Activated CD8-positive, alpha-beta memory T cell treated with anti-CD3 and anti-CD28 coated beads, Interleukin-2, amount 50 U/mL, for 1 hour (primary cell): ENCODE data around the gene PRTN3.
"Not testable (repeated sequence)": the region's sequence is repeated elsewhere in the genome, so short reads cannot be mapped to it uniquely, and the experiment has no call there.

ENCODE experiments used
- DNase-seq: peaks from one replicate; pipeline ENCODE4 v3.0.0-alpha.2; 2020; ENCODE audit errors: extremely low read depth

PRTN3 gene

DNA sequence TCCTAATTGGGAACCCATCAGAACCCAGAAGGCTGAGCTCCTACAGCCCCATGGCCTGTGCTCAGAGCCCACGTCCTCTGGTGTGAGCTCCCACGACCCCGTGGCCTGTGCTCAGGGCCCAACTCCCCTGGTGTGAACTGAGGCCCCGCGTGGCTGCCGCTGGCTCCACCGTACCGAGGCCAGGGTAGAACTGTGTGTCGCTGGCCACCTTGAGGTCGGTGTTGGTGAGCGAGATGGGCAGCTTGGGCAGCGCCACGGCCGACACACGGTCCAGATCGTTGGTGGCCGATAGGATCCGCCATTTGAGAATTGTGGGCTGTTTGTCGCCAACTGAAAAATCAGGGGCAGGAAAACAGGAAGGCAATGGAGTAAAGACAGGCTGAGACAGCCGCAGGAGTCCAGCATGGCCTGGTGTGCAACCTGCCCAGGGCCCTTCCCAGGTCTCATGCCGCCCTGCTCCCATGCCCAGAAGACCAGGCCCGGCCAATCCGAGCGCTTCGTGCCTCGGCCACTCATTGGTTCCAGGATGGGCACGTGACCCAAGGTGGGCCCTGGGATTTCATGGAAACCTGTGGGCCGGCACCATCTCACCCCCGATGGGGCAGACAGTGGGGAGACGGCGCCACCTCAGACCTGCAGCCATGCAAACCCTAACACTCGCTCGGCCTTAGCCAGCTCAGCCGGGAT, 40.7 kb downstream of the PRTN3 start:
- no peak for DNase-seq

DNA sequence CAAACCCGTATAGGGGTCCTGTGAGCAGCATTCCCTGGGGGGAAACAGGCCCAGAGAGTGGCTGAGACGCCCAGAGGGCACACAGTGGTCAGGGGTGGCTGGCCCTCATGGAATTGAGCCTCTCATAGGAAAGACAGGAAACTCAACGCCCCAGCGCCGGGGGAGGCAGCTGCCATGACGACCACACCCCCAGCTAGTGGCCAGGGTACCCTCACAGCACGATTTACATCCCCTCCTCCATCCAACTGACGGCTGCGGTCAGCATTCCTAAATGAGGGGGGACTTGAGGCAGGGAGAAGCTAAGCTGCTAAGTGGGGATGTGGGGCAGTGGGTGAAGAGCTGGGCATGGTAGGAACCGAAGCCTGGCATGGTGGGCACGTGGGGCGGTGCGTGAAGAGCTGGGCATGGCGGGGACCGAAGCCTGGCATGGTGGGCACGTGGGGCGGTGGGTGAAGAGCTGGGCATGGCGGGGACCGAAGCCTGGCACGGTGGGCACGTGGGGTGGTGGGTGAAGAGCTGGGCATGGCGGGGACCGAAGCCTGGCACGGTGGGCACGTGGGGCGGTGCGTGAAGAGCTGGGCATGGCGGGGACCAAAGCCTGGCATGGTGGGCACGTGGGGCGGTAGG, 42.2 kb downstream of the PRTN3 start:
- DNase-seq: no peak

DNA sequence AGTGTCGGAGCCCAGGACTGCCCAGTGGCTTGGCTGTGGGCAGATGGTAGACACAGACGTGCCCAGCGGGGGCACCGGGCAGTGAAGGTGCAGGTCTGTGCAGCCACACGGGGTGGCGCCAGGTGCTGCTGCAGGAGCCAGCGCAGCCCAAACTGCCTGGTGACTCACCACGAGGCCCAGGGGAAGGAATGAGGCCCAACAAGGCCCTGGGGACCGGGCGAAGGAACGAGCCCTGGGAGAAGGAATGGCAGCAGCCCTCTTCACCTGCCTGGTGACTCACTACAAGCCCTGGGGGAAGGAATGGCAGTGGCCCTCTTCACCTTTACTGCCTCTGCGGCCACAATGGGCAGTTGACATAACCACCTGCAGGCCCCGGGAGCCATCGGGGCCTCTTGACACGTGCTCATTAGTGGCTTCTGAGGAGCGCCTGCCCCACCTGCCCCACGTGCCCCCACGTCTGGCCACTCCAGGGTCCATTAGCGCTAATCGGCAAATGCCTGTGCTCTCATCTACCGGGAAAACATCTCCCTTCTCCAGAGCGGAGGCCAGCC, 42.9 kb downstream of the PRTN3 start:
- DNase-seq: no peak

DNA sequence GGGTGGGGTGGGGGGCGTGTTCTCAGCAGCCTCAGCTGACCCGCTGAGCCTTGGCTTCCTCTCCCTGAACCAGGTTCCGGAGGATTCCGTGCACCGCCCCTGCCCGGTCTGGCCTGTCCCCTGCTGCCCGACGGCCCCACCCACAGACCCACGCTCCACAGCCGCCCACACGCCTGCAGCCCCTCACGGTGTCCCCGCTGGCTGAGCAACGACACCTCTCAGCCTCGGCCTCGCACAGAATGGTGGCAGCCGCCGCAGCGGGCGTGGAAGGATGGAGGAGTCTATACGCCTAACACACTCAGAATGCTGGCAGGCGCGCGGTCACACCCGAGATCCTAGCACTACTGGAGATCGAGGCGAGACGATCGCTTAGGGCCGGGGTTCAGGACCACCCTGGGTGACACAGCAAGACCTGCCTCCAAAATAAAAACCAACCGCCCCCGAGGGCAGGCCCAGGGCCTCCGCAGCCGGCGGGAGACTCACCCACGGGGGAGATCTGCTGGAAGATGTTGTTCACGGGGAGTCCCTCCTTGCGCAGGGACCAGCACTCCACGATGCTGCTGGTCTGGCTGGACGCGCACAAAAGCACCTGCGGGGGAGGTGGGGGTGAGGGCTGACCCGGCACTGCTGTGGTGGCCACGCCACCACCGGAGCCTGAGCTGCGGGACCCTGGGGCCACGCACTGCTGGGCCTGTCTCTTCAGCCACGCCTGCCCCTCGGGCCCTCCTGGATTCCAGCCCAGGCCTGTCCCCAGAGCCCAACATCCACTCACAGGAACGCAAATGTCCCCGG, 43.8 kb downstream of the PRTN3 start:
- DNase-seq: no peak

DNA sequence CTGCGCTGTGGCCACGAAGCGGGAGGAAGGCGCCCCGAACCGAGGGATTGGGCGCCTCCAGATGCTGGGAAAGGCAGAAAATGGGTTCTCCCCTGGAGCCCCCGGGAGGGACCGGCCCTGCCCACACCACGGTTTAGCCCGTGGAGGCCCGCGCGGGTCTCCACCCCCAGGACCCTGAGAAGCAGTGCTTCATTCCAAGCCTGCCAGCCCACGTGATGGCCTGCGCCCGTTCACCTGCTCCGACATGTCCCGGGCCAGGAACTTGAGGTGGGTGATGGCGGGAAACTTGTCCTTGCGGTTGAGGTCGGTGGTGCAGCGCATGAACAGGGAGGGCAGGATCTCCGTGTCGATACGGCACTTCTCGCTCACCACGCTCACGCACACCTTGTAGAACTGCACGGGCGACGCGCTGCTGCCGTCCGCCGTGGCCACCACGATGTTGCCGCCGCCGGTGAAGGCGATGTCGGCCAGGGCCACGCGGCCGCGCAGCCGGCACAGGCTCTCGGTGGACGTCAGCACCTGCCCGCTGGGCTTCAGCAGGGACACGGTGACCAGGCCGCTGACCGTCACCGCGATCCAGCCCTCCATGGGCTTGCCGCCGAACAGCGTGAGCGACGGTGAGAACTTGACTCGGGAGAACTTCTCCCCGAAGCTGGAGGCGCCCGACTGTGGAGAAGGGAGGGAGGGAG, 44.9 kb downstream of the PRTN3 start:
- no peak for DNase-seq

DNA sequence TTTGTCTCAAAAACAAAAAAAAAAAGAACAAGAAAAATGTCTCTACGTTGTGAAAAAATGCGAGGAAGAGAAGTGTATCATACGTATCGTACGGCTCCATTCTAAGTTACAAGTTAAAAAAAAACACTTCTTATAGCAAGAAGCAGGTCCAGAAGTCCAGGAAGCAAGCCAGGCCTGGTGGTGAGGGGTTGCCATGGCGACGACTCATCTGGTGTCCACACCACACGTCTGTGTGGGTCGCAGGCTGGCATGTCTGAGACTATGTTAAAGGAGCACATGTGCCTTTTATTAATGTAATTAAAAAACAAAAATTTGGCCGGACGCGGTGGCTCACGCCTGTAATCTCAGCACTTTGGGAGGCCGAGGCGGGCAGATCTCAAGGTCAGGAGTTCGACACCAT, 46.3 kb downstream of the PRTN3 start:
- DNase-seq: no peak

DNA sequence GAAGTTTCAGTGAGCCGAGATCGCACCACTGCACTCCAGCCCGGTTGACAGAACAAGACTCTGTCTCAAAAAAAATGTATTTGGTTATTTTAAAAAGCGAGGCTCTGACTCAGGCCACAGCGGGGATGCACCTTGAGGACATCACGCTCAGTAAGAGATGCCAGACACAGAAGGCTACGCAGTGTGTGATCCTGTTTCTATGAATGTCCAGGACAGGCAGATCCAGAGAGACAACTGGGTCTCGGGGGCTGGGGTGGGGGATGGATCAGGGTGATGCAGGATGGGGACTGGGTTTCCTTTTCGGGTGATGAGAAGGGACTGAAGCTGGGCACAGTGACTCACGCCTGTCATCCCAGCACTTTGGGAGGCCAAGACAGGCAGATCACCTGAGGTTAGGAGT, 46.8 kb downstream of the PRTN3 start:
- no peak for DNase-seq

DNA sequence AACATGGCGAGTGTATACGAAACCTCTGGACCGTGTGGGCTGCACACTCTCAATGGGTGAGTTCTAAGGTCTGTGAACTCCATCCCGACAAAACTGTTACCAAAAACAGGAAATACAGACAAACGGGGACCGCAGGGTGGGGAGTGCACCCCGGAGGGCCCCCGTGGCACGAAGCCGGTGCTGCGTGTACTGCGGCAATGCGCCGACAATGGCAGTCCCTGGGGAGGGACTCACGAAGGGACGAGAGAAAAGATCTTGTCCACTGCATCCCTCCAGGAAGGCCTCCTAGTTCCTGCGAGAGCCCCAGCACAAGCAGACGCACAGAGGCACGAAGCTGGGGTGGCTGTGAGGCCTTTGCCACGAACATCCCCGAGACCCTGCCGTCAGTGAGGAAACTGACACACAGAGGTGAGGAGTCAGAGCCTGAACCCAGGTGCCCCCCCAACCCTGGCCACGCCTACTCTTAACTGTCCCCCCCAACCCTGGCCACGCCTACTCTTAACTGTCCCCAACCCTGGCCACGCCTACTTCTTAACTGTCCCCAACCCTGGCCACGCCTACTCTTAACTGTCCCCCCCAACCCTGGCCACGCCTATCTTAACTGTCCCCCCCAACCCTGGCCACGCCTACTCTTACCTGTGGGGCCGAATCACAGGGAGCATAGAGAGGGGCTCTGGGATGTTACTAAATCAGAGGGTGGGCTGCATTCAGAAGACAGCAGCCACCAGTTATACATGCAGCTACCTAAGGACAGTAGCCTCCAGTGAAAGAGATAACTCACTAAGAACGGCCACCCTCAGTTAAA, 48.0 kb downstream of the PRTN3 start:
- DNase-seq: peak; percentile 22

DNA sequence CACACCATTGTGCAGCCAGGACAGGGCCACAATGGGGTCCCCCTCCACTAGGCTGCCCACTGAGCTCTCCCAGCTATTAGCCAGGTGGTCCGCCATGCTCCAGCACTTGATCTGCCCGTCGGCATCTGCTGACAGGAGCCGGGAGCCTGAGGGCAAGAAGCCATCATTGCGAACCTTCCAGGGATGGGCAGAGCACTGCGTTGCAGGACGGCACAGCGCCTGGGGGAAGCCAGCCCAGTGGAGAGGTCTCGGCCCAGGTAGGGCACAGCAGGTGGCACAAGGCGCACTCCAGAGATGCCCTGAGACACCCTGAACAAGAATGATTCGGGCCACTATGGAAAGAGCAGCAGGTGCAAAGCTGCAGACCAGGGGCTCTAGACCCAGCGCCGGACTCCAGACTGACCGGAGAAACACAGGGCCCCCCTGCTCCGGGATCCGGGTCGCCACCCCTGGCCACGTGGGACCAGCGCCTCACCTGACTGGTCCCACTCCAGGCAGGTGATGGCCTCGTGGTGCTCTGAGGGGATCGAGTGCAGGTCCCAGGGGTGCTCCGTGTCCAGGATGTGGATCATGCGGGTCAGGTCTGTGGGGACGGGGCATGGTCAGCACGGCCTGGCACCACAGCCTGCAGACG, 49.0 kb downstream of the PRTN3 start:
- DNase-seq: no peak

DNA sequence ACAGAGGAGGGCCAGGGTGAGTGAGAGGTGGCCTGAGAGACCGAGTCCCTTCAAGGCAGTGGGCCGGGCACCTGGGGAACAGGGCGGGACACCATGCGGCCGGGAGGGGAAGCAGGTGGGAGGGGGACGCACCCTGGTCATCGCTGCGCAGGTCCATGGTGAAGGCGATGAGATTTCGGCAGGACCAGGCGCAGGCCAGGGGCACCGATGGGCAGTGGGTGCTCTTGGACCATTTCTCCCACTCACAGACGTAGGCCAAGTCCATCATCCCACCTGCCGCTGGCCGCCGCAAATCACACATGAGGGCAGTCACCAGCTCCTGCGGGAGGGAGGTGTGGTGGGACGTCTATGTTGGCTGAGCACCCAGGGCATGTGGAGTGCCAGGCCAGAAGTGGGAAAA, 50.0 kb downstream of the PRTN3 start:
- no peak for DNase-seq

DNA sequence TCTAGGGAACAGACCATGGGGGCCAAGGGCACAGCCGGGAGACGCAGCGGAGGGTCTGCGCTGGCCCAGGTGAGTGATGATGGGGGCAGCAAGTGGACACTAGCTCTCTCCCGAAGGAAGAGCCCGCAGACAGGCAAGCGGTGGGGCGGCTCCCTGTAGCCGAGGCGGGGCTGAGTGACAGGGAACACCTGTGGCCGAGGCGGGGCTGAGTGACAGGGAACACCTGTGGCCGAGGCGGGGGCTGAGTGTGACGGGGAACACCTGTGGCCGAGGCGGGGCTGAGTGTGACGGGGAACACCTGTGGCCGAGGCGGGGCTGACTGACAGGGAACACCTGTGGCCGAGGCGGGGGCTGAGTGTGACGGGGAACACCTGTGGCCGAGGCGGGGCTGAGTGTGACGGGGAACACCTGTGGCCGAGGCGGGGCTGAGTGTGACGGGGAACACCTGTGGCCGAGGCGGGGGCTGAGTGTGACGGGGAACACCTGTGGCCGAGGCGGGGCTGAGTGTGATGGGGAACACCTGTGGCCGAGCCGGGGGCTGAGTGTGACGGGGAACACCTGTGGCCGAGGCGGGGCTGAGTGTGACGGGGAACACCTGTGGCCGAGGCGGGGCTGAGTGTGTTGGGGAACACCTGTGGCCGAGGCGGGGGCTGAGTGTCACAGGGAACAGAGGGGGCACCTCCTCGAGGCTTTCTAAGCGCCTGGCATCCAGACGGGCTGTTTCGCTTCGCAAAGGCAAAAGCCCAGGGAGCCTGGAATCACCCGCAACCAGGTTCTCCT, 50.8 kb downstream of the PRTN3 start:
- not testable (repeated sequence) for DNase-seq

DNA sequence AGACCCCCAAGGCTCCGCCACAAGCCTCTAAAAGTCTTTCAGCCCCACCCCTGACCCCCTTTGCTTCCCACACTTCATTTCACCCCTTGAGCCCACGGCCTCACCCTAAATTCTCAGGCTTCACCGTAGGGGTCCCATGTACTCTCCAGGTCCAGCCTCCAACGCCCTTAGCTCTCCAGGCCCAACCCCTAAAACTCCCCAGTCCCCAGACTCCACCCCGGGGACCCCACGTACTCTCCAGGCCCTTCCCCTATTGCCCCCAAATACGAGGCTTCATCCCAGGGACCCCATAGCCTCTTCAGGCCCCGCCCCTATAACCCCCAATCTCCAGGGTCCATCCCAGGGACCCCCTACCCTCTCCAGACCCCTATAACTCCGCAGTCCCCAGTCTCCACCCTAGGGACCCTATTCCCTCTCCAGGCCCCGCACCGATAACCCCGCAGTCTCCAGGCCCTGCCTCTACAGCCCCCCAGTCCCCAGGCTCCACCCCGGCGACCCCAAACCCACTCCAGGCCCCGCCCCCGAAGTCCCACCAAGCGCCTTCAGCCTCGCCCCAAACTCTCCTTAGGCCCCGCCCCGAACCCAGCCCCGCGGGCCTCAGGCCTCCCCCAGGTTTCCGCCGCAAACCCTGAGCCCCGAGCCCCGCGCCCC, 51.6 kb downstream of the PRTN3 start:
- DNase-seq: no peak

DNA sequence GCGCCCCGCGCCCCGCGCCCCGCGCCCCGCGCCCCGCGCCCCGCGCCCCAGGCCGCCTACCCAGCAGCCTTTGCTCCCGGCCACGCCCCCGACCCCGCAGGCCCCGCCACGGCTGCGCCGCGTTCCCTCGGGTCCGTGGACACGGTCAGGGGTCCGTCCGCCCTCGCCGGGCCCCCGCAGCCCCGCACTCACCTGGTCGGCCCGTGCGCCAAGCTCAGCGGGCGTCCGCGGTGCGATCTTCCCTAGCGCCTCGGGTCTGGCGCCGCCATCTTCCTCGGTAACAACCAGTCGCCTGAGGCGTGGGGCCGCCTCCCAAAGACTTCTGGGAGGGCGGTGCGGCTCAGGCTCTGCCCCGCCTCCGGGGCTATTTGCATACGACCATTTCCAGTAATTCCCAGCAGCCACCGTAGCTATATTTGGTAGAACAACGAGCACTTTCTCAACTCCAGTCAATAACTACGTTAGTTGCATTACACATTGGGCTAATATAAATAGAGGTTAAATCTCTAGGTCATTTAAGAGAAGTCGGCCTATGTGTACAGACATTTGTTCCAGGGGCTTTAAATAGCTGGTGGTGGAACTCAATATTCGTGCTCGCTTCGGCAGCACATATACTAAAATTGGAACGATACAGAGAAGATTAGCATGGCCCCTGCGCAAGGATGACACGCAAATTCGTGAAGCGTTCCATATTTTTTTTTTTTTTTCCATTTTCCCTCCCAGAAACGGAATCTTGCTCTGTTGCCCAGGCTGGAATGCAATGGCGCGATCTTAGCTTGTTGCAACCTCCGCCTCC, 52.3 kb downstream of the PRTN3 start, which contains the start of the genes MED16 and RNU6-9:
Gene MED16 (minus strand): TSS at position 294 of the 796 bp plus-strand sequence. CDS start 2,056 bp downstream, outside the sequence.
Gene RNU6-9 (plus strand): TSS at position 591 of the 796 bp plus-strand sequence.
- DNase-seq: peak; percentile 77

DNA sequence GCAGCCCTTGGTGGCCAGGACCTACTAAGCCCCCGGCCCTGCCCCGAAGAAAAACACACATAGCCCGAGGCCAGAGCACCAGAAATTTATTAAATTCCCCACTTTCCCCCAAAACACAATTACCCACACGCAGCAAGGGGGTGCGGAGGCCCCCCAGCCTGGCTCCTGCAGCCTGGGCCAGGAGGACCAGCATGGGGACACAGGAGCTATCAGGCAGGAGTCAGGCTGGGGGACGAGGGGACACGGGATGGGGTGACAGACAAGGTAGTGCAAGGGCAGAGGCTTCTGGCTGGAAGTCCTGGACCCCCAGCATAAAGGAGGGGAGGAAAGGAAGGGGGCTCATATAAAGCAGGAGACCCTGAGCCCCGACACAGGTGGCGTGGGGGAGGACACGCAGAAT, 55.6 kb downstream of the PRTN3 start:
- no peak for DNase-seq

DNA sequence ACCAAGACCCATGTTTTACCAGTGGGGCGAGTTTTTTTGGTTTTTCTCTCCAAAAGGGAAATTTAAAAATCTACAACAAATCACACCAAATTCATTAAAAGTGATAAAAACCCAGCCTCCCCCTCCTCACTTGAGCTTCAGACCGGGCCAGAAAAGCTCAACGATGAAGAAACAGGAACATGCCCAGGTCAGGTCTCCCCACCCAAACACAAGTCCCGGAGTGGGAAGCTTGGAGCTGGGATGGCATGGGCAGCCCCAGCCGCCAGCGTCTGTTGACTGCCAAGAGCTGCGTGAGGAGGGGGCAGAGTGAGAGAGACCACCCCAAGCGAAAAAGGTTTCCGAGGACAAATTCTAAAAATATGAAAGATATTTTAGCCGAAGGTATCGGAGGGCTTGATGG, 56.2 kb downstream of the PRTN3 start:
- DNase-seq: no peak

DNA sequence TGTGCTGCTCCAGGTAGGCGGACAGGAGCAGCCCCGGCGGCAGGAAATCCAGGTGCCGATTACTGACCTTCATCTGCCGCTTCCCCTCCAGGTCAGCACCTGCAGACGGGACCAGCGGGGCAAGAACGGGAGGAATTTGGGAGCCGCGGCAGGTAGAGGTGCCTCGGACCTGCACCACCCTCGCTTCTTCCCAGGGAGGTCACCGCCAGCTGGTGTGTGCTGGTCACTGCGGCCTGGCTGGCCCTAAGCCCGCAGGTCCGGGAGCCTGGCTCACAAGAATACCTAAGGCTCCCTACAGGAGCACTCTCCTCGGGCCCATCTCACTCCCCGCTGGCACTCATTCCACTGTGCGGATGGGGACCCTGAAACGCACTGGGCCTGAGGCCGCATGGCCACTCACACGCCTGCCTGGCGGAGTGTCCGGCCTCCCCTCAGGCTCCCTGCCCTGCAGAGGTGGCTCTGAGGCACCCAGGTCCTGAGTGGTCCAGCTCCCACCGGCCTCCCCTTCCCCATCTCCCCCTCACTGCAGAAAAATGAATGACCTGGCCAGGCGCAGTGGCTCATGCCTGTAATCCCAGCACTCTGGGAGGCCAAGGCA, 56.7 kb downstream of the PRTN3 start:
- DNase-seq: no peak
